ENCODE results near the gene TBC1D22A. TPM values are rescaled to one million over a fixed set of nuclear protein-coding genes. Genes with fewer than 3 reads are reported as not detected.

Gene TBC1D22A
- total RNA-seq, 1 experiment from 2014 or later = 20.9 TPM

DNA sequence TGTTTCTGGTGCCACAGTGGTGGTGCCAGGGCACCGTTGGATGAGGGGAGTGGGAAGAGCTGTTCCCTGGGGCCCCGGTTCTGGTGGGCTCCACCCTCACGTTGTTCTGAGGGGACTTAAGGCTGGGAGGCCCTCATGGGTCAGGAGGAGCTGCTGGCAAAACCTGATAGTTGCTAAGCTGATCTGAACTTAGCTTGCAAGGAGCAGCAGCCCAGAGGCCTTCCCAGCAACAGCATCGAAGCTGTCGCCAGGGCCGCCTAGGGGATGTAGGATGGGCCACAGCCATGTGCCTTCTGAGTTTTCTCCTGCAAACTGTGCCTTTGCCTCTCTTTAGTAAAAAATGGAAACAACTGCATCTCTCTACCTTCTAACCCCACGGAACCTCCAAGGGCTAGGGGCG lies 240.2 kb downstream of the TBC1D22A start (continued):
- TF ChIP-seq EGR1 (IDR thresholded peaks at IDR 0.05; ENCODE audit: low read depth) = no peak

DNA sequence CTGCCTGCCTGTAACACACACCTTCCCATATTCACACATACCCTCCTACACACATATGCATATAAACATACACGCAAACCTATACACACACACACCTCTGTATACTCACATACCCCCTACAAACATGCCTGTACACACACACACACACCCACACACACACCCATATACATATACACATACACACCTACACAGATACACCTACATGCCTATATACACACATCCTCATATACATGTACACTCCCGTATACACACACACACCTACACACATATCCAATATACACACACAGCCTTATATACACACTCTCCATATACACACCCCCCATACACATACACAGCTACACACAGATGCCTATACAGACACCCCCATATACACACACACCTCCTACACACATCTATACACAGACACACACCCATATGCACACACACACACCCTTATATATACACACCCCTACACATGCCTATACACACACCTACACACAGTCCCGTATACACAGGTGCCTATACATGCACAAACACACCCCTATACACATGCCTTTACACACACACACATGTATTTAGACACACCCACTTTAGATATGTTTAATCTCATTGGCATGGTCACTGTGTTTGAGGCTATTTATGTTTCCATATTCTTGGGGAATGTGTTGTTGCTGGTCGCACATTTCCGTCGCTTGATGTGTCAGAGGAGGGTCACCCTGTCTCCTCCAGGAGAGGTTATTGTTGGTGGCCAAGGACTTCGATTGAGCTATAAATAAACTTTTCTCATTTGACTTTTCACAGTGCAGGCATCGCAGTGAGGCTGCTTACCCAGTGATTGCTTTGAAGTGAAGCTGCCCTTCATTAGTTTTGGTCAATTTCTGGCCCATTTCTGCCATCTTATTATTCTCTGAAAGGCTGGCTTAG lies 243.3 kb downstream of the TBC1D22A start:
- Histone ChIP-seq H3K9me3 (ENCODE audit: control insufficient read depth in 1 of 2, insufficient read depth in 1 of 2, low read depth in 1 of 2, low read length in 2 of 2) (no peaks in the 10 kb centered on the region), H2AFZ (ENCODE audit: low read depth, low read length, poor library complexity, severe bottlenecking) (no peak overlapping the region), H3K36me3 (ENCODE audit: control insufficient read depth in 1 of 2, insufficient read depth in 2 of 2, low read length in 2 of 2) (peaks cover 0 to 3% of the 10 kb centered on the region in 2 experiments; a peak in 1 of 4 replicates), H4K20me1 (ENCODE audit: insufficient read depth) (no peaks in the 10 kb centered on the region), H3K4me2 (ENCODE audit: low read length) (no peak overlapping the region), H3K9me2 (ENCODE audit: insufficient read depth) (no peaks in the 10 kb centered on the region), H3K79me2 (ENCODE audit: insufficient read depth, low read length) (no peaks in the 10 kb centered on the region), H3K27me3 (ENCODE audit: insufficient read depth, low read length) (no peaks in the 10 kb centered on the region), H3K4me3 (replicated peaks in 1 of 2; ENCODE audit: low read depth in 1 of 2, low read length in 2 of 2) (no peak overlapping the region), H3K27ac (ENCODE audit: low read depth, low read length) (no peak overlapping the region), H3K9ac (ENCODE audit: low read length) (no peak overlapping the region), H3K4me1 (ENCODE audit: control insufficient read depth in 1 of 2, insufficient read depth in 2 of 2, low read length in 2 of 2) (no peaks in the 10 kb centered on the region)
- DNase-seq (ENCODE audit: low read depth, low spot score) (no peak), ATAC-seq (no peak)
- ChIA-PET POLR2A (no interaction called here), RAD21 (ENCODE audit: low non-redundant PET in 1 of 2, low total read pairs in 2 of 2, uncharacterized antibody in 2 of 2, unreplicated experiment in 2 of 2) (no interaction called here), CTCF (no interaction called here)
- no TSS peak for BruUV-seq (replicated peaks)
- TF ChIP-seq, protein P1, sequence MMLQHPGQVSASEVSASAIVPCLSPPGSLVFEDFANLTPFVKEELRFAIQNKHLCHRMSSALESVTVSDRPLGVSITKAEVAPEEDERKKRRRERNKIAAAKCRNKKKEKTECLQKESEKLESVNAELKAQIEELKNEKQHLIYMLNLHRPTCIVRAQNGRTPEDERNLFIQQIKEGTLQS (IDR thresholded peaks at IDR 0.05) = no peak
- TF ChIP-seq CEBPB (IDR thresholded peaks at IDR 0.05; ENCODE audit: low read depth) (no peak), ELF1 (IDR thresholded peaks at IDR 0.05; ENCODE audit: borderline replicate concordance, low read depth) (no peak), SRF (IDR thresholded peaks at IDR 0.05; ENCODE audit: low read depth) (no peak), RAD21 (IDR thresholded peaks at IDR 0.05; ENCODE audit: low read depth) (no peak), EZH2 (IDR thresholded peaks at IDR 0.05) (no peak), YY1 (IDR thresholded peaks at IDR 0.05; ENCODE audit: extremely low read depth, insufficient replicate concordance, low read depth, low read length) (no peak), EZH2phosphoT487 (IDR thresholded peaks at IDR 0.05; ENCODE audit: borderline replicate concordance) (no peak), MAX (IDR thresholded peaks at IDR 0.05) (no peak), ZFX (IDR thresholded peaks at IDR 0.05) (no peak), ZNF274 (IDR thresholded peaks at IDR 0.05; ENCODE audit: low read depth, low read length) (no peak), JUND (IDR thresholded peaks at IDR 0.05) (no peak), SP1 (IDR thresholded peaks at IDR 0.05; ENCODE audit: low read depth) (no peak), CBX3 (IDR thresholded peaks at IDR 0.05; ENCODE audit: low read depth) (no peak), SIN3A (IDR thresholded peaks at IDR 0.05; ENCODE audit: low read depth) (no peak), POLR2AphosphoS5 (IDR thresholded peaks at IDR 0.05; ENCODE audit: low read depth, low read length) (no peak), CTCF (IDR thresholded peaks at IDR 0.05 in 2 of 3, conservative IDR thresholded peaks at IDR 0.05 in 1 of 3; ENCODE audit: borderline replicate concordance in 1 of 3, insufficient read depth in 1 of 3, low read depth in 2 of 3, low read length in 2 of 3) (no peak), EGR1 (IDR thresholded peaks at IDR 0.05; ENCODE audit: low read depth) (no peak)
- TF ChIP-seq, protein P2, sequence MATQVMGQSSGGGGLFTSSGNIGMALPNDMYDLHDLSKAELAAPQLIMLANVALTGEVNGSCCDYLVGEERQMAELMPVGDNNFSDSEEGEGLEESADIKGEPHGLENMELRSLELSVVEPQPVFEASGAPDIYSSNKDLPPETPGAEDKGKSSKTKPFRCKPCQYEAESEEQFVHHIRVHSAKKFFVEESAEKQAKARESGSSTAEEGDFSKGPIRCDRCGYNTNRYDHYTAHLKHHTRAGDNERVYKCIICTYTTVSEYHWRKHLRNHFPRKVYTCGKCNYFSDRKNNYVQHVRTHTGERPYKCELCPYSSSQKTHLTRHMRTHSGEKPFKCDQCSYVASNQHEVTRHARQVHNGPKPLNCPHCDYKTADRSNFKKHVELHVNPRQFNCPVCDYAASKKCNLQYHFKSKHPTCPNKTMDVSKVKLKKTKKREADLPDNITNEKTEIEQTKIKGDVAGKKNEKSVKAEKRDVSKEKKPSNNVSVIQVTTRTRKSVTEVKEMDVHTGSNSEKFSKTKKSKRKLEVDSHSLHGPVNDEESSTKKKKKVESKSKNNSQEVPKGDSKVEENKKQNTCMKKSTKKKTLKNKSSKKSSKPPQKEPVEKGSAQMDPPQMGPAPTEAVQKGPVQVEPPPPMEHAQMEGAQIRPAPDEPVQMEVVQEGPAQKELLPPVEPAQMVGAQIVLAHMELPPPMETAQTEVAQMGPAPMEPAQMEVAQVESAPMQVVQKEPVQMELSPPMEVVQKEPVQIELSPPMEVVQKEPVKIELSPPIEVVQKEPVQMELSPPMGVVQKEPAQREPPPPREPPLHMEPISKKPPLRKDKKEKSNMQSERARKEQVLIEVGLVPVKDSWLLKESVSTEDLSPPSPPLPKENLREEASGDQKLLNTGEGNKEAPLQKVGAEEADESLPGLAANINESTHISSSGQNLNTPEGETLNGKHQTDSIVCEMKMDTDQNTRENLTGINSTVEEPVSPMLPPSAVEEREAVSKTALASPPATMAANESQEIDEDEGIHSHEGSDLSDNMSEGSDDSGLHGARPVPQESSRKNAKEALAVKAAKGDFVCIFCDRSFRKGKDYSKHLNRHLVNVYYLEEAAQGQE (IDR thresholded peaks at IDR 0.05; ENCODE audit: low read depth) = no peak
- intact Hi-C loops (cut with micrococcal nuclease) = no loop called here
